Measurements from ENCODE around the gene PCSK6.

- TF ChIP-seq CTCF (IDR thresholded peaks at IDR 0.05; ENCODE audit: poor library complexity, severe bottlenecking) (no peak), TAF1 (IDR thresholded peaks at IDR 0.05; ENCODE audit: low read depth) (no peak), POLR2AphosphoS5 (IDR thresholded peaks at IDR 0.05) (no peak), MXI1 (conservative IDR thresholded peaks at IDR 0.05; ENCODE audit: poor library complexity, severe bottlenecking) (no peak)
Observed at GRCh38 chr15:101386006-101386405, 103.5 kb downstream of the PCSK6 start.

Measured in neural cell (in vitro differentiated cells).